AG04450 (cell line): ENCODE data around the gene PPIA. TPM values are rescaled to one million over a fixed set of nuclear protein-coding genes. Genes with fewer than 3 reads are reported as not detected.

Experiments
- CTCF ChIA-PET: fragments of 300-600, 350-600 bp; formaldehyde crosslinking; extraction: SDS; loops from one replicate; lab custom pipeline; 2022; ENCODE audit warnings: antibody characterized with exemption, inconsistent platforms; lab: Charles Lee
- POLR2A ChIA-PET: fragments of 350-600 bp; formaldehyde crosslinking; extraction: SDS; loops from one replicate; lab custom pipeline; 2021; ENCODE audit warnings: antibody characterized with exemption, inconsistent platforms; lab: Yijun Ruan, JAX
- DNase-seq: peaks from one replicate; pipeline ENCODE4 v3.0.0-alpha.2; 2011; ENCODE audit warnings: low read depth, low spot score
- H3K27ac ChIP-seq: one replicate; pipeline ENCODE4 v1.5.1; 2012; ENCODE audit warnings: low read depth, low read length, control low read depth
- H3K27me3 ChIP-seq: one replicate; pipeline ENCODE4 v1.6.0; 2012; ENCODE audit warnings: low read length; ENCODE audit not compliant: control insufficient read depth, insufficient read depth
- H3K4me3 ChIP-seq: 2 replicates; pipeline ENCODE4 v1.5.1; 2011; ENCODE audit warnings: mild to moderate bottlenecking, low read depth, low read length, control low read depth
- H3K9me3 ChIP-seq: 2 replicates; pipeline ENCODE4 v1.5.1; 2012; ENCODE audit warnings: low read length; ENCODE audit not compliant: control insufficient read depth, insufficient read depth
- CTCF ChIP-seq: IDR thresholded peaks from 2 replicates; pipeline ENCODE4 v1.5.1; 2011; ENCODE audit warnings: low read depth, low read length, control low read depth, inconsistent platforms
- polyA plus RNA-seq: library from polyadenylated mRNA; depleted of rRNA; stranded (reverse); fragments of >200 nt; gene quantifications from 2 replicates; pipeline ENCODE4 v1.2.3, GENCODE V29; 2011; rRNA removed

The PPIA gene
- polyA plus RNA-seq, 1 experiment = 5,100 TPM

GRCh38 chr7:44849259-44849884 lies 52.9 kb downstream of the PPIA start:
- Histone ChIP-seq H3K27ac (peak overlapping the region; percentile 42), H3K27me3 (no peaks in the 10 kb centered on the region), H3K9me3 (no peaks in the 10 kb centered on the region), H3K4me3 (no peak overlapping the region; the same call in 1 of the 2 replicates)
- TF ChIP-seq CTCF = no peak
- no peak for DNase-seq
- ChIA-PET POLR2A (interaction anchor here (0.6 to 1.3 kb wide), 4 partner anchors 35 to 81 kb away, joined by 3 to 4 read pairs (median 3); partner anchors contain the start of gene PURB), CTCF (interaction anchor here (0.6 to 1.5 kb wide), 4 partner anchors 9 to 261 kb away, joined by 3 to 4 read pairs (median 4); no protein-coding TSS in a partner anchor)

- no peak for DNase-seq
- no peak overlapping the region for H3K27ac ChIP-seq
- no peak for TF ChIP-seq CTCF
- no peaks in the 10 kb centered on the region for H3K27me3 ChIP-seq
- POLR2A ChIA-PET = interaction anchor here (0.6 kb wide), 3 partner anchors 35 to 49 kb away, joined by 3 read pairs; partner anchors contain the start of gene PURB
- CTCF ChIA-PET = interaction anchor here (0.6 kb wide), 2 partner anchors 150 to 262 kb away, joined by 3 to 4 read pairs; no protein-coding TSS in a partner anchor
- H3K4me3 ChIP-seq = no peak overlapping the region
- no peaks in the 10 kb centered on the region for H3K9me3 ChIP-seq
Measured at GRCh38 chr7:44849885-44850544, 53.5 kb downstream of the PPIA start.

GRCh38 chr7:44852590-44852989 lies 56.1 kb downstream of the PPIA start:
- no peak for TF ChIP-seq CTCF
- CTCF ChIA-PET = interaction anchor here (1.2 to 2.3 kb wide), 2 partner anchors 70 to 283 kb away, joined by 5 to 8 read pairs; no protein-coding TSS in a partner anchor
- POLR2A ChIA-PET = interaction anchor here (2.2 kb wide), 1 partner anchor 32 kb away, joined by 5 read pairs; the partner anchor contains the start of gene PURB

More at GRCh38 chr7:44852590-44852989, 56.1 kb downstream of the PPIA start:
- DNase-seq = no peak
- Histone ChIP-seq H3K27me3 (no peaks in the 10 kb centered on the region), H3K9me3 (no peaks in the 10 kb centered on the region), H3K4me3 (no peak overlapping the region), H3K27ac (no peak overlapping the region)

Other genes starting within 250 kb of the PPIA start
- 45.9 and 52.6 TPM in 2 replicates for gene DDX56, start 222.8 kb upstream of the PPIA start, polyA plus RNA-seq
- gene TMED4, start 214.4 kb upstream of the PPIA start, polyA plus RNA-seq = 76.4 and 78.4 TPM in 2 replicates
- 35.8 and 38.6 TPM in 2 replicates for gene OGDH, start 190.1 kb upstream of the PPIA start, polyA plus RNA-seq
- 4.8 and 7.7 TPM in 2 replicates for gene ZMIZ2, start 47.8 kb upstream of the PPIA start, polyA plus RNA-seq
- 141 and 164 TPM in 2 replicates for gene H2AZ2, start 51.4 kb downstream of the PPIA start, polyA plus RNA-seq
- 7.6 TPM in 2 replicates for gene PURB, start 88.8 kb downstream of the PPIA start, polyA plus RNA-seq
- not detected in 2 replicates for gene MYO1G, start 182.3 kb downstream of the PPIA start, polyA plus RNA-seq
- 24.7 and 40.6 TPM in 2 replicates for gene CCM2, start 203.5 kb downstream of the PPIA start, polyA plus RNA-seq